ENCODE data around the gene HEYL. TPM values are rescaled to one million over a fixed set of nuclear protein-coding genes. Genes with fewer than 3 reads are reported as not detected.

HEYL gene
- total RNA-seq, 4 donors from 2014 or later, result 3.3 to 6.5 (median 5.3) TPM

DNA sequence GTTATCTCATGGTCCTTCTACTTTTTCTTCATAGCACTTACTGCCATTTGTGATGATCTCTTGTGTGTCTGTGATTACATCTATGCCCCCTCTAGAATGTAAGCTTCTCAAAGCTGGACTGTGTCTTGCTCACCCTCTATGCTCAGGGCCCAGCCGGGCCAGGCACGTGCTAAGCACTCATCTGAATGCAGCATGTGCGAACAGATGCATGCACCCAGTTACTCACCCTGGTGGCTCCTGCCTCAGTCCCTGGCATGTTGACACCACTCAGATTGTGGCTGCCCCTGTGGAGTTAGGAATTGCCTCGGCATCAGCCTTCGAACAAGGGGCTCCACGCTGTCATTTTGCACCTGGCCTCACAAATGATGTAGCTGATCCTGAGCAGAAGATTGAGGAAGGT lies 43.3 kb downstream of the HEYL start:
- no peak for DNase-seq (ENCODE audit: low spot score)
- TF ChIP-seq CTCF (IDR thresholded peaks at IDR 0.05), result no peak
- no peak for ATAC-seq (ENCODE audit: low FRiP score)

GRCh38 chr1:39593386-39593785 lies 46.1 kb downstream of the HEYL start:
- ATAC-seq (ENCODE audit: low FRiP score), result no peak
- DNase-seq (ENCODE audit: low spot score), result no peak
- TF ChIP-seq CTCF (IDR thresholded peaks at IDR 0.05), result no peak

DNA sequence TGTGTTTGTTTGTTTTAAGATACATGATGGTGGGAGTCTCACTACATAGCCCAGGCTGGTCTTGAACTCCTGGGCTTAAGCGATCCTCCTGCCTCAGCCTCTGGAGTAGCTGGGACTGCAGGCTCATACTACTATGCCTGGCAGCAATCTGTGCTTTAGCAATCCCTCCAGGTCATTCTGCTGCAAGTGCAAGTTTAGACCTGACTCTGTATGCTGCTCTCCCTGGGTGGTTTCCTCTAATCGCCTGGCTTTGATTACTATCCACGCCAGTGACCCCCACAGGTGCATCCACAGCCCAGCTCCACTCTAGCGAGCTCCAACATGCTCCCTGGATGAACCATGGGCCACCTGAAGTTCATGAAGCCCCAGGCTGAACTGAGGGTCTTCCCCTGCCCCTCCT lies 47.4 kb downstream of the HEYL start:
- DNase-seq (ENCODE audit: low spot score), result no peak
- no peak for TF ChIP-seq CTCF (IDR thresholded peaks at IDR 0.05)
- ATAC-seq (ENCODE audit: low FRiP score), result no peak

DNA sequence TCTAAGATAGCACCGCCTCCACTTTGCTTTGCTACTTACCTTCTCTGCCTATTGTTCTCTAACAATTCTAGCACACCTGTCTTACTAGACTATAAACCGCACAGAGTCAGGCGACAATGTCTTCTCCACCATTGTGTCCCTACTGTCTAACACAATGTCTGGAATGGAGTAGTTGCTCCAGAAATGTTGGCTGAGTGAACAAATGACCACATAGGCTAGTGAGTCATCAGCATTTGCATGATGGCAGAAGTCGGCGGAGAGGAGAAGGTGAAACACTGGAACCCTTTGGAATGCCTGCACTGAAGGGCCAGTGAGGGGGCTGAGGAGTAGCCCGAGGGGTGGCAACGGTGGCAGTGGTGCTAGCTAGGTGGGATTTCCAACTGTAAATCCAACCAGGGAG lies 48.9 kb downstream of the HEYL start:
- ATAC-seq (ENCODE audit: low FRiP score) (no peak), DNase-seq (ENCODE audit: low spot score) (no peak)
- no peak for TF ChIP-seq CTCF (IDR thresholded peaks at IDR 0.05)

DNA sequence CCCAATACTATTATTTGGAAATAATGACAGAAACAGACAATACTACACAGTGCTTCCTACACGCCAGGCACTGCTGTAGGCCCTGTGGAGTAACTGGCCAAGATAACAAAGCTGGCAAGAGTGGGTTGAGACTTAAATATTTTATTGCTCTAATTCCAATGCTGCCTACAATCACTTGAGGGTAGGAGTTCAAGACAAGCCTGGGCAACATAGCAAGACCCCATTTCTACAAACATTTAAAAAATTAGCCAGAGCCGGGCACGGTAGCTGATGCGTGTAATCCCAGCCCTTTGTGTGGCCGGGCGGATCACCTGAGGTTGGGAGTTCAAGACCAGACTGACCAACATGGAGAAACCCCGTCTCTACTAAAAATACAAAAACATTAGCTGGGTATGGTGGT lies 53.5 kb downstream of the HEYL start:
- TF ChIP-seq CTCF (IDR thresholded peaks at IDR 0.05), result no peak
- no peak for ATAC-seq (ENCODE audit: low FRiP score)
- no peak for DNase-seq (ENCODE audit: low spot score)

GRCh38 chr1:39576016-39576657 lies 63.3 kb downstream of the HEYL start:
- DNase-seq (ENCODE audit: low spot score), result no peak
- TF ChIP-seq CTCF (IDR thresholded peaks at IDR 0.05), result no peak
- no peak for ATAC-seq (ENCODE audit: low FRiP score)

- ATAC-seq (ENCODE audit: low FRiP score) (peak; percentile 80), DNase-seq (ENCODE audit: low spot score) (peak; percentile 56)
- TF ChIP-seq CTCF (IDR thresholded peaks at IDR 0.05), result no peak
Observed at GRCh38 chr1:39575191-39576015, 64.0 kb downstream of the HEYL start.

Data from omental fat pad (tissue), 4 donors.